Activated CD4-positive, alpha-beta T cell treated with anti-CD3 and anti-CD28 coated beads, Interleukin-2, amount 50 U/mL, for 24 hours (primary cell): ENCODE measurements around the gene BTC.
"Not testable (repeated sequence)": the region's sequence is repeated elsewhere in the genome, so short reads cannot be mapped to it uniquely, and the experiment has no call there.

Source experiments
- DNase-seq, 2 donors: peaks; one replicate each; pipeline ENCODE4 v3.0.0-alpha.2; 2020; ENCODE audit warnings: low read depth in 1 of 2, low spot score in 1 of 2

Gene BTC

DNA sequence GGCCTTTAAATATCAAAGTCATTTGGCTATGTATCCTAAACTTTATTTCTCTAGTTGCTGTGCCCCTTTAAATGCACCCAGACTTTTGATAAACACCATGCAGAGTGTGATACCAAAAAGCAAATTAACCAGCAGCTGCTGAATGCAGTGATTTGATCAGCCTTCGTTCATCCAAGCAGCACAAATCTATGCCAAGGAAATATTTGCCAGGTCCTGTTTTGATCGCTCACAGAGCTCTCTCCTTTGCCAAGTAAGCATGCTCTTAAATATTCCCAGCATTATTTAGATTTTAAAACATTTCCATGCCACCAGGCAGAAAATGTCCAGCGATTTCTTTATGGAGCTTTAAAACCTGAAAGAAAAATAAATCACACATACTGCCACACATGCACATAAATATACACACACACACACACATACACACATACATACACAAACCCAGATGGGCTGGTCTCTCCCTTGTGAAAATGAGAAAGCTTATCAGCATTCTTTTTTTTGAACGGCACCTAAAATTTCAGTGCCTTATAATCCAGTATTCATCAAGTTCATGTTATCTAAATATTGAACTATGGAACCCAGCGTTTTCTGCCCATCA lies 35.7 kb downstream of the BTC start:
- DNase-seq: no peak

DNA sequence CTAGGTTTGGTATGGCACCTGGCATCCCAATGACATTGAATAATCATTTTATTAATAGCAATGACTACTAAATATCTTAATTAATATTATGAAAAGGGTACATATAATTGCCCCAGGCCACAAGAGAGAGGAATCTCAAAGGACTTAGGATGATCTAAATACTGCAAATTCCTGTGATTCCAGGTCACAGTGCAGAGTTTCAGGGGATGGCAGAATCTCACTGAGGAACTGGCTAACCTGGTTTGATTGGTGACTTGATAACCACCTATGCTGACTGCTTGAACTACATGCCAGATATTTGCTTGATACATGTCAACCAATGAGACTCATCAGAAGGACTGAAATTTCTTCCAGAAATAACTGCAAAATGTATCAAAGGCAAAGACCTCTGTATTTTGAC lies 37.2 kb downstream of the BTC start:
- no peak for DNase-seq

DNA sequence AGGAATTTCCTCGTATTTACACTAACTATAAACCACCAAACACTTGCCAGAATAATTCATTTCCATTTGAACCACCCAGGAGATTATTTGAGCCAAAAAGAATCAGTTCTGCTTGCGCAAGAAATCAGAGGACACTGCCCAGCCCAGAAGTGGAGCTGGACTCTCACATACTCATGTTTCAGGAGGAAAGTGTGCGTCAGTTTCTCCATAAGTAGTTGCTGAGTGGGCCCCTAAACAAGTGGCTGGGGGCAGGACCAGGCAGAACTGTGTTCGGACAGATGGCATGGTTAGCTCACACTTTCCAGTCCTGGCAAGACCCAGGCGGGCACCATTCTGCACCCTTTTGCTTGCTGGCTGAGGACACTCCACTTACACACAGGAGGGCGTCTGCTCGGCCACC lies 38.8 kb downstream of the BTC start:
- no peak for DNase-seq

DNA sequence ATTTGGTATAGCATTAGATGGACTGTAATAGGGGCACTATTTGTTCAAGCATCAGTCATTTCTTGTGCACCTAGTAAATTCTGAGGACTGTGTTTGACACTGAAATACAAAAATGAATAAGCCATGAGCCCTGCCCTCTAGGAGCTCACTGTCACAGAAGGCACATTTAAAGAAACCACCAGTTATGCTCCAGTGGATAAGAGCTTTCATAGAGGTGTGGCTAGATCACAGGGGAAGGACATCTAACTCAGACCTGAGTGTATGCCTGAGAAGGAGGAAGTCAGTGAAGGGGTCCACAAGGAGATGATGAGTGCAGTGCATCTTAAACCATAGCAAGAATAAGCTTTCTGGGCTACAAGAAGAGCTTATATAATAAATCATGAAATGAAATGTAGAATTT lies 40.1 kb downstream of the BTC start:
- no peak for DNase-seq

DNA sequence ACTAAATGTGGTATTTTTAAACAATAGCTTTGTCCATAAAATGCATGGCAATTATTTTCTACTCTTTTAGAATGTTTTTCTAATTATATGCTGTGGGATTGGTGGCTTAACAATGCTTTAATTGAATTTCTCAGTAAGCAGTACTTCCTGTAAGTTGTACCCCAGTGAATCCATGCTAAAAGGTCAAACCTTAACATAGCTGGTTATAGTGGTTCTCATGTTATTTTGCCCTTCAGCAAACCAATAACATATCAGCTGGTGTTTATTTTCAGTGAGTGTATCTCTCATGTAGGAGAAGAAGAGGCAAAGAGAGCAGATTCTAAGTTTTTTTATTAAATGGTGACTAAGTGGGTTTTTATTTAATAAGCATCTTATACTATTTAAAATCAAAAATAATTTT lies 41.5 kb downstream of the BTC start:
- no peak for DNase-seq

DNA sequence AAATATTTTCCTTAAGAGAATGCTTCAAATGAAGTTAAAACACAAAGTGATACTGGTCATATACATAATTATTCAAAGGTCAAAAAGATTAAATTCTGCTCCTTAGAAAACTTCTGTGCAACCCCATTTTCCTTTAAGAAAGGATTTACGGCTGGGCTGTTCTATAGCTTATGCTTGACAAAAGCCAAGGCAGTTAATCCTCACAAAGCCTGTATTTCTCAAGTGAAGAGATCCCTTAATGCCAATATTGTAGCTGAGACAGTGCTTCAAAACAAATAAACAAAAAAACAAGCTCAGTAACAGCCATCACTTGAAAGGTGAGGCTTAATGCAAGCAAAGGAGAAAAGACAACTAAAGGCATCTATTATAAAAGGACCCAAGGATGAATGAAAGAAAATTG lies 42.5 kb downstream of the BTC start:
- no peak for DNase-seq

DNA sequence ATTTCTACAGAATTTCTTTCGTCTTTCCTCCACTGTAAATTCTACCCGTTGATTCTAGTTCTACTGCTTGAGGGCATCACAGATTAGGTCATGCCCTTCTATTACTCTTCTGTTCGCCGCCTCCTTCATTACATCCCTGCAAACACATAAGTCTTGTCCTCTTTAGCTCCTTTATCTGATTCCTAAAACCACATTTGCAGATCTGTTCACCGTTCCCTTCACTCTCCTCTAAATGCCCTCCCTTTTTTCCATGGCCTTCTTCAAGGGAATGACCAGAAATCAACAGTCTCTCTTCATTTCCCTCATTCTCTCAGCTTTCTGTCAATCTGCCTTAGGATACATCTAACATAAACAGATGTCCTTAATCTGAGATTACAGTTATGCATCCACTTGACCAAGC lies 43.1 kb downstream of the BTC start:
- DNase-seq: no peak

DNA sequence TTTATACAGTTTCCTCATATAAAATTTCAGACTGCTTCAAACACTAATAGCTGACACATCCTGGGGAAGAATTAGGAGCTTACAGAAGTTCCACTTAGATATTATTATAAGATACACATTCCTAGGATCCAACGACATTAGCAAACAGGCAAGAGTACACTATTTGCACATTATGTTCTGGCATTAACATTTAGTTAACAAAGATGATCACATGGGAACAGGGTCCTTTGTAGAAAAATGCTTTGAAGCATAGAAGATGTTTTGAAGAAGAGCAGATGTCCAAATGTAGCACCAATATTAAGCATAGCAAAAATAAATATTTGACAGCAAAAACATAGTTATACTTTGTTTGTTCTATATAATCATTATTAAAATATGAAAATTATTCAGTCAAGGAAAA lies 52.1 kb downstream of the BTC start:
- DNase-seq: no peak

DNA sequence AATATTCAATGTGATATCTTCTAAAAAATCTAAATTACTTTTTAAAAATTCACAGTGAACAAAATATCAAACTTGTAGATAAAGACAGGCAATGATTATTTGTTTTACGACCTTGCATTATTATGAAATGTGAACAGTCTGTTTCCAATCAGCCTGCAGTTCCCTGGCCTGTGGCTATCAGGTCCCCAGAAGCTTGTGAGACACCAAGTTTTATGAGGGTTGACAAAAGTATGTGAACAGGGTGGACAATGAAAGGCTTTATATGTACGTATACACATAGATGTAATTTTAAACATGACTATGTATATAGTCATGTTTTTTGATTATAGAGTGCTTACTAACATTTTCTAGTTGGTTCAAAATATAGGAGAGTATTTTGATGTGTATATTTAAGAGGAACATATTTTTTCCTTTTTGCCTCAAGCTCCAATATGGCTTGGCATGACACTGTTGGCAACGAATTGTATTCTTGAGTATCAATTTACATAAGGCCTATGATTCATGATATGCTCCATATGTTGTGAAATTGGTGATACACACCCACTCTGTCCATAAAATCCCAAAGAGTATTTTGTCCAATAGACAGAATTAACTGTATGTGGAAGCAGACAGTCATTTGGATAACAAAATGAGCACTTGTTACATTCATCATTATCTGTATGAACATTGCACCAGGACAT lies 55.7 kb downstream of the BTC start:
- no peak for DNase-seq

DNA sequence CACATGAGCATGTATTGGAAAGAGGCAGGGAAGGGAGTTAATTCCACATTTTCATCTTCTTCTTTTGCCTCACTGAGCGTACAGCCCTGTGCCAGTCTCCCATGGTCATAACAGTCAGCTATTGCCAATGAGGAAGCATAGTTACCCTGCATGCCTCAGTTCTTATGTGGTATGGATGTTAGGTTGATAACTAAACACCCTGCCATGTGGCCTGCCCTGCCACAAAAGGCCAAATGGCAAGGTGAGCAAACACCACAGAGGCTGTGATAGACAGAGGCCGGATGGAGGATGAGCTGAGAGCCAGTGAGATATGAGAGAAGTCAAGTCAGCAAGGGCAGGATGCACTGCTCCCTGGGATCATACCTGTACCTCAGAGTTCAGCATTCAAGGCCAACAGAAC lies 59.3 kb downstream of the BTC start:
- DNase-seq: no peak

DNA sequence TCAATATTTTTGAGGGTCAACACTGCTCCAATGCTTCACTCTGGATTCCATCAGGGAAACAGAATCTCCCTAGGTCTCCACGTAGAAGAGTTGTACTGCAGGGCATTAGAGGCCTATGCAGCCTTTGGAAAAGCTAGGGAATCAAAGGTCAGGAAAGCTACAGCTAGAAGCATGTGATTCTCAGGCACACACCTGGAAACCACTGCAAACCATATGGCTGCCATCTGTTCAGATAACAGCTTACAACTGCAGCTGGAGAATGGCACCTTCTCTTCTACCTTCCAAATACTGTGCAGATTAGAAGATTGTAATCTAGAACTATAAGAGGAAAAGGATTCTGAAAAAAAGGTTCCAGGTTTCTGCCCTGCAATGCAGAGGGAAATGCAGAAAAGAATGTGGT lies 60.6 kb downstream of the BTC start:
- no peak for DNase-seq

DNA sequence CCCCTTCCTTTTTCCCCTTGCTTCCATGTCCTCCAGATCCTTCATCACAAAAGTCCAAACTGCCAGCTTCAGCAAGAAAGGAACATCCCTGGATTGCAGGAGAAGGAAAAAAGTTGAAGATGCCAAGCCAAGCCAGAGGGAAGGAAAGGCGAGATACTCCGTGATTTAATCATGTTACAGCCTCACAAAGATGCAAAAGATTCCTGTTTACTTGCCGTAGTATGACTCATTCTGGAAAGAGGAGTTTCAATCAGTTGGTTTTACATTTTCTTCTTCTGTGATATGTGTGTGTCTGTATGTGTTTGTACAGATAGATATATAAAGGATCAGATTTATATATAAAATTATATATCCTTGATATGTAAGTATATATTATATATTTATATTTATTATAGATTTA lies 69.3 kb downstream of the BTC start:
- DNase-seq: no peak

DNA sequence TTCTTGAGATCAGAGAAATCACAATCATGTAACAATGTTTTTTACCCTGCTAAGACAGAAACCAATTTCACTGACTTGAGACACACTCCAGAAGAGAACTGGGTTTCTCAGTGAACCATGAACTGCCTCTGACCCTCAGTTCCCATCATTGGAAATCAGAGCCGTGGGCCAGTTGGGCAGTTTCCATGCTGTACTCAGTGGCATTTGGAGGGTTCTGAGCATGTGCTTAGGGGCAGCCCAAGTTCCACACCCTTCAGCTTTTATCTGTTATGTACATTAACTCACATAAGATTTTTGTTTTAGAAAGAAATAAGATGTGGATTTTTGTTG lies 77.9 kb downstream of the BTC start:
- DNase-seq: no peak

DNA sequence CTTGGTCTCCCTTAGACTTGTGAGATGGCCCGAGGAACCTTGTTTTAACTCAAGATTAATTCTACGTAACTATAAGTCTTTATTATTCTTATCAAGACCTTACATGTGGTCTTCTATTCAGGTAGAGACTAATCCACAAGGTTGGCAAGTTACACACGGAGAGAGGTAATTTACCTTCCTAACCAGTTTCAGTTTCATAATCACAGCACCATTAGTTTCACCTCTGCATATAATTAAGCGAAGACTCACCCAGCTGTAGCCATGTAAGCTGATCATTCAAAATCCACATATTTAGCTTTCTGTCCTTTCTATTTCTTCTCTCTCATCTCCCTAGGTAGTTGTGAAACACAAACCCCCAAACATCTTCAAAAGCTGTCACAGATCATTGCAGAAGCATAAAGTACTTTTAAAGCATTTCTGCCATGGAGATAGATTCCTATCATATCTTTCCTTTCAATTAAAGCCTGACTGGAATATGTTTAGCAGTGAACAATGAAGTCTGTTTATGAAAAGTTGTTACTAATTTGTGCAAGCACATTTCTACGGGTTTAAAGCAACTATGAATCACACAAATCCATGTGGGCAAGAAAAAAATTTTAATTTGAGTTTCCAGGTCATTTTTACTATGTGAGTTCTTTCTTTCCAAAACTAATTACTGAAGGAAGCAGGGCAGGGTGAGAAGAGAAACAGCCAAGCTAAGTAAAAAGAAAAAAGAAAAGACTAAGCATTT lies 78.5 kb downstream of the BTC start:
- DNase-seq: no peak

DNA sequence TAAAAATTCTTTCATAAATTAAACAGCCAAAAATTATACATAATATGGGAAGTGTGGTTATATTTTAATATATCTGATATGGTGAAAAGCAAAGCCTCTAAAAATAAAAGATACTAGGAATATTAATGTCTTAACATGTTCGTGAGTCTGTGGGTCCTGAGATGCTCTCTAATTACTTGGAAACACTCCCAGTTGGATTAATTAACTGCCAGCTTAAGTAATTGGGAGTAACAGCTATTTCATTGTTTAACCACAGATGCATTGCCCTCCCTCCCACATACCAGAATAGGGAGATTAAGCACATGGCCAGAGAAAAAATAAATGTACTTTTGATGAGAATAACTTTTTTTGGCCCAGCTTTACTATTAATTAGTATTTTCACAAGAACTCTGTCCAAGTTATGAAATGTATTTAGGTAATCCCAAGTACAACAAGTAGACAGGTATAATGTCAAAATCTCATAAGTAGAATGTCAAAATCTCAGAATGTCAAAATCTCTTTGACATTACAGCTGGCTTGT lies 79.7 kb downstream of the BTC start:
- DNase-seq: no peak

DNA sequence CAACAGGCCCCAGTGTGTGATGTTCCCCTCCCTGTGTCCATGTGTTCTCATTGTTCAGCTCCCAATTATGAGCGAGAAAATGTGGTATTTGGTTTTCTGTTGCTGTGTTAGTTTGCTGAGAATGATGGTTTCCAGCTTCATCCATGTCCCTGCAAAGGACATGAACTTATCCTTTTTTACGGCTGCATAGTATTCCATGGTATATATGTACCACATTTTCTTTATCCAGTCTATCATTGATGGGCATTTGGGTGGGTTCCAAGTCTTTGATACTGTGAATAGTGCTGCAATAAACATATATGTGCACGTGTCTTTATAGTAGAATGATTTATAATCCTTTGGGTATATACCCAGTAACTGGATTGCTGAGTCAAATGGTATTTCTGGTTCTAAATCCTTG lies 86.2 kb downstream of the BTC start:
- DNase-seq: not testable (repeated sequence)
